Endothelial cell of umbilical vein (primary cell): ENCODE results near the gene MGME1. TPM values are rescaled to one million over a fixed set of nuclear protein-coding genes. Genes with fewer than 3 reads are reported as not detected.

Experiments used
- BruUV-seq: library from RNA; stranded (reverse); fragments of 400-500 nt; replicated peaks from 2 replicates; lab custom pipeline; 2021; lab: Mats Ljungman, UMichigan
- CTCF ChIA-PET: fragments of 300-600, 350-600 bp; sonication (Branson Sonifier 250); formaldehyde crosslinking; loops from one replicate; lab custom pipeline; 2021; ENCODE audit warnings: antibody characterized with exemption, inconsistent platforms; lab: Charles Lee
- POLR2A ChIA-PET: fragments of 300-600, 350-600 bp; sonication (Branson Sonifier 250); formaldehyde crosslinking; loops from one replicate; lab custom pipeline; 2021; ENCODE audit warnings: antibody characterized with exemption, inconsistent platforms; lab: Charles Lee
- DNase-seq: peaks from one replicate; pipeline ENCODE4 v3.0.0-alpha.2; 2011; ENCODE audit warnings: low read depth, low spot score
- FAIRE-seq: peaks from 2 replicates; lab custom pipeline; 2011; peaks lifted over from hg19 to GRCh38; lab: Jason Lieb, UNC
- H2AFZ ChIP-seq: 2 replicates; pipeline ENCODE4 v1.6.0; 2012; ENCODE audit warnings: low read depth, low read length, control low read depth, inconsistent platforms
- H3K27ac ChIP-seq: 2 replicates; pipeline ENCODE4 v1.5.1; 2011; ENCODE audit warnings: low read depth, mild to moderate bottlenecking, control low read depth, low read length, moderate library complexity; ENCODE audit not compliant: insufficient read depth
- H3K27me3 ChIP-seq, 2 experiments: 2 replicates each; pipeline versions ENCODE4 v1.6.0 to v1.6.1; 2011; ENCODE audit warnings: low read length in 2 of 2, mixed read lengths in 1 of 2; ENCODE audit not compliant: control insufficient read depth in 2 of 2, insufficient read depth in 2 of 2
- H3K36me3 ChIP-seq, 2 experiments: 2 replicates in 1 of 2; 3 replicates in 1 of 2; pipeline ENCODE4 v1.5.1; 2011; ENCODE audit warnings: low read length in 2 of 2, mild to moderate bottlenecking in 1 of 2, moderate library complexity in 1 of 2; ENCODE audit not compliant: control insufficient read depth in 2 of 2, insufficient read depth in 2 of 2; ENCODE audit errors: extremely low read depth in 1 of 2
- H3K4me1 ChIP-seq: 3 replicates; pipeline ENCODE4 v1.5.1; 2011; ENCODE audit warnings: mild to moderate bottlenecking, low read length; ENCODE audit not compliant: control insufficient read depth, insufficient read depth; ENCODE audit errors: extremely low read depth
- H3K4me2 ChIP-seq: 2 replicates; pipeline ENCODE4 v1.6.1; 2011; ENCODE audit warnings: low read length, control low read depth, mixed read lengths; ENCODE audit not compliant: insufficient read depth
- H3K4me3 ChIP-seq, 3 experiments: fragments of 200-600 bp in 1 of 3; sonication (generic), shearing (Covaris generic) in 1 of 3; replicated peaks in 1 of 3; 2 replicates each; pipeline ENCODE4 v1.5.1; 2011 to 2016; ENCODE audit warnings: control low read depth in 3 of 3, low read length in 3 of 3, mild to moderate bottlenecking in 2 of 3, inconsistent platforms in 1 of 3, low read depth in 1 of 3, moderate library complexity in 1 of 3; ENCODE audit not compliant: insufficient read depth in 1 of 3
- H3K79me2 ChIP-seq: 2 replicates; pipeline ENCODE4 v1.6.0; 2012; ENCODE audit warnings: low read length, inconsistent platforms; ENCODE audit not compliant: control insufficient read depth, insufficient read depth
- H3K9ac ChIP-seq: replicated peaks from 2 replicates; pipeline ENCODE3; 2011; ENCODE audit warnings: low read length, control low read depth; ENCODE audit not compliant: insufficient read depth; ENCODE audit errors: extremely low read depth
- H3K9me1 ChIP-seq: replicated peaks from 3 replicates; pipeline ENCODE4 v1.6.0; 2011; ENCODE audit warnings: mild to moderate bottlenecking, low read length; ENCODE audit not compliant: control insufficient read depth, insufficient read depth; ENCODE audit errors: extremely low read depth
- H3K9me3 ChIP-seq: replicated peaks from 2 replicates; pipeline ENCODE4 v1.5.1; 2012; ENCODE audit warnings: low read length, inconsistent platforms; ENCODE audit not compliant: control insufficient read depth, insufficient read depth
- H4K20me1 ChIP-seq: replicated peaks from 2 replicates; pipeline ENCODE3; 2011; ENCODE audit warnings: mild to moderate bottlenecking, low read length; ENCODE audit not compliant: control insufficient read depth, insufficient read depth; ENCODE audit errors: extremely low read depth
- EZH2 ChIP-seq: IDR thresholded peaks from 2 replicates; pipeline ENCODE4 v1.6.1; 2012; ENCODE audit warnings: borderline replicate concordance, low read depth, mild to moderate bottlenecking, moderate library complexity, low read length, inconsistent platforms; ENCODE audit not compliant: severe bottlenecking
- FOS ChIP-seq: IDR thresholded peaks from 2 replicates; pipeline ENCODE4 v1.6.1; 2011; ENCODE audit warnings: mild to moderate bottlenecking, low read length, moderate library complexity, borderline replicate concordance; ENCODE audit not compliant: insufficient read depth
- GATA2 ChIP-seq: IDR thresholded peaks from 2 replicates; pipeline ENCODE4 v1.7.0; 2011; ENCODE audit warnings: low read depth, mild to moderate bottlenecking, moderate library complexity, mixed read lengths, low read length; ENCODE audit not compliant: insufficient read length, insufficient read depth
- JUN ChIP-seq: IDR thresholded peaks from 2 replicates; pipeline ENCODE4 v1.6.1; 2011; ENCODE audit warnings: borderline replicate concordance, low read depth; ENCODE audit not compliant: insufficient read length, insufficient read depth
- MYC ChIP-seq: IDR thresholded peaks from one replicate; pipeline ENCODE4 v1.6.1; 2011; ENCODE audit warnings: mild to moderate bottlenecking, low read depth, low read length
- POLR2A ChIP-seq: IDR thresholded peaks from 2 replicates; pipeline ENCODE4 v1.6.1; 2012; ENCODE audit warnings: low read depth, mild to moderate bottlenecking, control low read depth, low read length
- POLR2AphosphoS5 ChIP-seq: IDR thresholded peaks from 2 replicates; pipeline ENCODE4 v1.6.1; 2012; ENCODE audit warnings: low read depth, mild to moderate bottlenecking, control low read depth, low read length, moderate library complexity; ENCODE audit not compliant: insufficient read depth
- dilution Hi-C: fragments of 300-500 bp; cut with MboI; formaldehyde crosslinking; loops from one replicate; pipeline ENCODE4 v1.15.0; 2019; ENCODE audit warnings: low sequenced_read_pairs; ENCODE audit not compliant: extremely low pct_ligation_motif_present
- intact Hi-C: fragments of 100-400 bp; cut with micrococcal nuclease; formaldehyde crosslinking; loops from one replicate; pipeline ENCODE4 v1.10.0; 2022
- polyA plus RNA-seq, 4 experiments: library from polyadenylated mRNA; depleted of rRNA in 3 of 4; stranded (reverse) in 3 of 4; unstranded in 1 of 4; fragments of >200 nt; gene quantifications; 2 replicates each; pipeline versions ENCODE4 v1.2.1 to v1.2.3, GENCODE V29; 2011 to 2012; ENCODE audit warnings: missing spikeins in 1 of 4
- total RNA-seq: library from RNA; stranded (reverse); gene quantifications from 2 replicates; pipeline ENCODE4 v1.2.3, GENCODE V29; 2021
- TF ChIP-seq, protein P1 (sequence below): IDR thresholded peaks from 2 replicates; pipeline ENCODE4 v1.6.1; 2011; ENCODE audit not compliant: insufficient read depth, insufficient read length
- TF ChIP-seq, protein P2 (sequence below), 2 donors: IDR thresholded peaks; 1 replicate in 1 of 2; 2 replicates in 1 of 2; pipeline ENCODE4 v1.5.1; 2011; ENCODE audit warnings: low read length in 2 of 2, mild to moderate bottlenecking in 2 of 2, moderate library complexity in 2 of 2, control low read depth in 1 of 2, inconsistent platforms in 1 of 2, low read depth in 1 of 2; ENCODE audit not compliant: insufficient read depth in 1 of 2; ENCODE audit errors: extremely low read depth in 1 of 2

The MGME1 gene
- total and polyA plus RNA-seq, 2 donors (not counting 3 experiments of a cell fraction or from before 2014, with no cell fraction given): 8.9 to 26.2 TPM

DNA sequence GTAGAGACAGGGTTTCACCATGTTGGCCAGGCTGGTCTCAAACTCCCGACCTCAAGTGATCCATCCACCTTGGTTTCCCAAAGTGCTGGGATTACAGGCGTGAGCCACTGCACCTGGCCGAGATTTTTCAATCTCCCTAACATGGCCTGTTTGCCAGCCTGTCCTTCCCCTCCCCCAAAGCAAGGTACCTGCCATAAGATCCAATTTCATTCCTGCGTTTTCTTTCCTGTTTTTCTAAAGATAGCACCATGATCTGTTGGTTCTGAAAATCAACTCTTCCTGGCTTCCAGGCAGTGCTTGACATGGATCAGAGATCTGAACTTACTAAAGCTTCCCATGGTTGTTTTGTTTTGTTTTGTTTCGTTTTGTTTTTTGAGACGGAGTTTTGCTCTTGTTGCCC lies 7.5 kb downstream of the MGME1 start:
- dilution Hi-C loops (no loop called here), intact Hi-C loops (no loop called here)
- H3K27me3 ChIP-seq: no peaks in the 10 kb centered on the region
- H3K27ac ChIP-seq: no peak overlapping the region
- H2AFZ ChIP-seq: no peak overlapping the region
- H3K4me3 ChIP-seq: no peak overlapping the region
- DNase-seq (no peak), FAIRE-seq (no peak)
- no peaks in the 10 kb centered on the region for H3K9me3 ChIP-seq
- H3K9ac ChIP-seq: no peak overlapping the region
- H3K4me2 ChIP-seq: no peak overlapping the region
- H3K9me1 ChIP-seq: no peaks in the 10 kb centered on the region
- no TSS peak for BruUV-seq
- peaks cover 29% of the 10 kb centered on the region for H3K79me2 ChIP-seq
- H3K4me1 ChIP-seq: peaks cover 18% of the 10 kb centered on the region
- TF ChIP-seq JUN: no peak
- TF ChIP-seq FOS: no peak
- no peak for TF ChIP-seq POLR2AphosphoS5
- no peak for TF ChIP-seq MYC
- no peak for TF ChIP-seq GATA2
- TF ChIP-seq, protein P1, sequence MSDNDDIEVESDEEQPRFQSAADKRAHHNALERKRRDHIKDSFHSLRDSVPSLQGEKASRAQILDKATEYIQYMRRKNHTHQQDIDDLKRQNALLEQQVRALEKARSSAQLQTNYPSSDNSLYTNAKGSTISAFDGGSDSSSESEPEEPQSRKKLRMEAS: no peak
- no peak for TF ChIP-seq EZH2
- TF ChIP-seq, protein P2, sequence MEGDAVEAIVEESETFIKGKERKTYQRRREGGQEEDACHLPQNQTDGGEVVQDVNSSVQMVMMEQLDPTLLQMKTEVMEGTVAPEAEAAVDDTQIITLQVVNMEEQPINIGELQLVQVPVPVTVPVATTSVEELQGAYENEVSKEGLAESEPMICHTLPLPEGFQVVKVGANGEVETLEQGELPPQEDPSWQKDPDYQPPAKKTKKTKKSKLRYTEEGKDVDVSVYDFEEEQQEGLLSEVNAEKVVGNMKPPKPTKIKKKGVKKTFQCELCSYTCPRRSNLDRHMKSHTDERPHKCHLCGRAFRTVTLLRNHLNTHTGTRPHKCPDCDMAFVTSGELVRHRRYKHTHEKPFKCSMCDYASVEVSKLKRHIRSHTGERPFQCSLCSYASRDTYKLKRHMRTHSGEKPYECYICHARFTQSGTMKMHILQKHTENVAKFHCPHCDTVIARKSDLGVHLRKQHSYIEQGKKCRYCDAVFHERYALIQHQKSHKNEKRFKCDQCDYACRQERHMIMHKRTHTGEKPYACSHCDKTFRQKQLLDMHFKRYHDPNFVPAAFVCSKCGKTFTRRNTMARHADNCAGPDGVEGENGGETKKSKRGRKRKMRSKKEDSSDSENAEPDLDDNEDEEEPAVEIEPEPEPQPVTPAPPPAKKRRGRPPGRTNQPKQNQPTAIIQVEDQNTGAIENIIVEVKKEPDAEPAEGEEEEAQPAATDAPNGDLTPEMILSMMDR (IDR thresholded peaks at IDR 0.05; ENCODE audit: extremely low read depth in 1 of 2, insufficient read depth in 1 of 2, low read depth in 1 of 2, low read length in 2 of 2): no peak
- no peak for TF ChIP-seq POLR2A
- H4K20me1 ChIP-seq: no peaks in the 10 kb centered on the region
- H3K36me3 ChIP-seq: peaks cover 0 to 3% of the 10 kb centered on the region in 2 experiments
- POLR2A ChIA-PET: no interaction called here
- CTCF ChIA-PET: no interaction called here
